Umbilical cord (tissue), 2 donors: ENCODE data around the gene ATP9B. TPM values are rescaled to one million over a fixed set of nuclear protein-coding genes. Genes with fewer than 3 reads are reported as not detected.

ENCODE experiments used
- DNase-seq: peaks from one replicate; pipeline ENCODE4 v3.0.0-alpha.2; 2015; ENCODE audit warnings: low spot score
- total RNA-seq: library from RNA; depleted of rRNA; stranded (reverse); fragments of >200 nt; gene quantifications from one replicate; pipeline ENCODE4 v1.2.3, GENCODE V29; 2014; ENCODE audit warnings: low replicate concordance; ENCODE audit not compliant: insufficient read depth

Gene ATP9B
- total RNA-seq, 1 donor from 2014 or later, result 48.4 TPM

DNA sequence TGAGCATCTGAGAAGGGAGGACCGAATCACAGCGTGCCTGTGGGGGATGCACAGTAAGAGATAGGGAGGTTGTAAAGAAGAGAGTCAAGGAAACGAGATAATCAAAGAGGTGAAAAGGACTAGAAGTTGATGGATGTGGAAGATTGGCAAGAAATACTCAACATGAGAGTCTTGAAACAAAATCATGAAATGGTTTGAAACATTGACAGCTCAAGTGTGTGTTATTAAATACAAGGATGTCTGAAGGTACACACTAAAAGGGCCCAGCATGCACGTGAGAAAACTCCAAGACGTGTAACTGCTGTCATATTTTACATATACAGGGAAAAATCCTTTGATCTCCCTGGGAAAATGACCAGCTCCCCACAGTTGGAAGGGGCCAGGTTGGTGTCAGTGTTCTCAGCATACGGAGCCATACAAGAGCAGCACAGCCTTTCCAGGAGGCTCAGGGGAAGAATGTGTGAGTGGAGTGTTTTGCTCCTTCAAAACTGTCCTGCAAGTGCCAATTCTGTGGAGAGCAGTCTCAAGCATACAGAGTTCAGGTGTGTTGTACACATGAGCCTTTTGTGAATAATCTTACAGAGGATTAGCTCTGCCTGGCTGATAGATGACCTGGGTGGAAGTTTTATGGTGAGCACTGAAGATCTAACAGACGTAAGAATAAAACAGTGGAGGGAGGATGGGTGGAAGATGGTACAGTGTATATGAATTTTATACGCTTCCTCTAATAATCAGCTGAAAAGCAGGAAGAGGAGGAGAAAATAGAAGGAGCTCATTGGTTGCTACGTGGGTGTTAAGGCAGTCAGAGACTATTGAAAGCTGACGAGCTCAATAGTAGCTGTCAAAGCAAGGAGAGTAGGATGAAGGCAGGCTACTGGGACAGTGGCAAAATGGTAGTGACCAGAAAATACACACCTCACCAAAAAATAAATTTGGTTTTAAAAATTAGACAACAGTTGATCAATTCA is 126.8 kb downstream of the ATP9B start:
- DNase-seq, result no peak

DNA sequence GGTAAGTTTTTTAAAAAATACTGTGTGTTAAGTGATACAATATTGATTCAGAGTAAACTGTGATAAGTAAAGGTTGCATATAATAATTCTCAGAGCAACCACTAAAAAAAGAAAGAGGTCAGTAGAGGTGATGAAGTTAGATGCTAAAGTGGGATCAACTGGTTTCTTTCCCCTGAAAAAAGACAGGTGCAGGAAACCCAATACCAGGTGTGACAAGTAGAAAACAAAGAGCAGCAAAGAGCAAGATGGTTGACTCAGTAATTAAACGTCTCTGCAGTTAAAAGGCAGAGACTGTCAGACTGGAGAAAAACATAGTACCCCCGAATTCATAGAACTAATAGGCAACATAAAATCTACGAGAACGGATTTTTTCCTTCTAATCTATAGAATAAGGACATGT is 128.3 kb downstream of the ATP9B start:
- no peak for DNase-seq

DNA sequence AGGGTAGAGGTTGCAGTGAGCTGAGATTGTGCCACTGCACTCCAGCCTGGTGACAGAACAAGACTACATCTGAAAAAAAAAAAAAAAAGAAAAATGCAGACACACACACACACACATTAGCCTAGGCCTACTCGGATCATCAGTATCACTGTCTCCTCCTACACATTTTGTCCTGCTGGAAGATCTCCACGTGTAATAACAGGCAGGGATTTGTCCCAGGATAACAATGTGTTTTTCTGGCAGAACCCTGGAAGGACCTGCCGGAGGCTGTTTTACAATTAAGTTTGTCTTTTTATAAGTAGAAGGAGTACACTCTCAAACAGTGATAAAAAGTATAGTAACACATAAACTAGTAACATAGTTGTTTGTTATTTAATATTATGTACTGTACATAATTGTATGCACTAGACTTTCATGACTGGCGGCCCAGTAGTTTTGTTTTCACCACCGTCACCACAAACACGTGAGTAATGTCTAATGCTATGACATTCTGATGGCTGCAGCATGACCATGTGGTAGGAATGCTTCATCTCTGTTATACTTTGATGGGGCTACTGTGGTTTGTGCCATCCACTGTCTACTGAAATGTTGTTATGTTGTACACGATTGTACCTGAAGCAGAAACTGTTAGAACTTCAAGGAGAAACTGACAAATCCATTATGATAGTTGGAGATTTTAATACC is 130.6 kb downstream of the ATP9B start:
- no peak for DNase-seq

DNA sequence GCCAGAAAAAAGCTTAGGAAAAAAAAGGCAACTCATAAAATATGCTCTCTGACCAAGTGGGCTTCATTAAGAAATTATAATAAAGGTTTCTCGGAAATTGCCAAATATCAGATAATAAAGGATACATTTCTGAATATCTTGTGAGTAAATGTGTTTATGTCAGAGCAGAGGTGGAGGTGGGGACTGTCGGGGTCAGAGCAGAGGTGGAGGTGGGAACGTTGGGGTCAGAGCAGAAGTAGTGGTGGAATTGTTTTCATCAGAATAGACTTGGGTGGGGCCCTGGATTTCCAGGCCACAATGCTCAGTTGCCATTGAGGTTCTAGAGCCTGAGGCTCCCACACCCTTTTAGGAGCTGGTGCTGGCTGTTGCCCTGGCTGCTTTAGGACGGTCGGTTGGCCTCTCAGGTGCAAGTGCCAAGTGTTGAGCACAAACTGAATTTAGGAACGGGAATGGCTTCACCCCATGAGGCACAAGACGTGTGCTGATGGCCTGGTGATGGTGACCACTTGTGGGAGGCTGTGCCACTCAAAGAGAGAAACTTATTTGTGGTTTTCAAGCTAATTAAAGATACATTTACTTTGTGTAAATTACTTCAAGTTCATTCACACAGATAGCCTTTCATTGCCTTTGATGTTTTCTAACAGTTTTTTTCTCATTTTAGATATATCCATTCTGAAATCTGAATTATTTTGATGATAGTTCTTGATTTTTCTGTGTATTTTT is 131.5 kb downstream of the ATP9B start:
- DNase-seq, result peak; percentile 32

DNA sequence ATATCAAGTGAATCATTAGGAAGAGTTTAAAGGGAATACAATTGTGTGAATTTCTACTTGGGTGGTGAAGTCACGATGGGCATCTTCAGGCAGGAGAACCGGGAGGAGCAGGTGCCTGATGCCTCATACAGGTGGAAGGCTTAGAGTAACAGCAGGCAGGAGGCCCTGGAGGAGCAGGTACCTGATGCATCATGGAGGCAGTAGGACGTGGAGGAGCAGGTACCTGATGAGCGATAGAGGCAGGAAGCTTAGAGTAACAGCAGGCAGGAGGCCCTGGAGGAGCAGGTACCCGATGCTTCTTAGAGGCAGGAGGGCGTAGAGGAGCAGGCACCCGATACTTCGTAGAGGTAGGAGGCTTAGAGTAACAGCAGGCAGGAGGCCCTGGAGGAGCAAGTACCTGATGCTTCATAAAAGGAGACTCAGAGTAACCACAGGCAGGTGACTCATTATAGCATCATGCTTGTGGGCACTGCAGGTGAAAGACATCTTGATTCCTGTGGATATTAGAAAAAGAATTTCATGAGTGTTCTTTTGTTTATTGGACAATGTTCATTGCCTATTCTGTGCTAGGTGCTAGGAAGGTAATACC is 133.9 kb downstream of the ATP9B start:
- DNase-seq, result no peak

DNA sequence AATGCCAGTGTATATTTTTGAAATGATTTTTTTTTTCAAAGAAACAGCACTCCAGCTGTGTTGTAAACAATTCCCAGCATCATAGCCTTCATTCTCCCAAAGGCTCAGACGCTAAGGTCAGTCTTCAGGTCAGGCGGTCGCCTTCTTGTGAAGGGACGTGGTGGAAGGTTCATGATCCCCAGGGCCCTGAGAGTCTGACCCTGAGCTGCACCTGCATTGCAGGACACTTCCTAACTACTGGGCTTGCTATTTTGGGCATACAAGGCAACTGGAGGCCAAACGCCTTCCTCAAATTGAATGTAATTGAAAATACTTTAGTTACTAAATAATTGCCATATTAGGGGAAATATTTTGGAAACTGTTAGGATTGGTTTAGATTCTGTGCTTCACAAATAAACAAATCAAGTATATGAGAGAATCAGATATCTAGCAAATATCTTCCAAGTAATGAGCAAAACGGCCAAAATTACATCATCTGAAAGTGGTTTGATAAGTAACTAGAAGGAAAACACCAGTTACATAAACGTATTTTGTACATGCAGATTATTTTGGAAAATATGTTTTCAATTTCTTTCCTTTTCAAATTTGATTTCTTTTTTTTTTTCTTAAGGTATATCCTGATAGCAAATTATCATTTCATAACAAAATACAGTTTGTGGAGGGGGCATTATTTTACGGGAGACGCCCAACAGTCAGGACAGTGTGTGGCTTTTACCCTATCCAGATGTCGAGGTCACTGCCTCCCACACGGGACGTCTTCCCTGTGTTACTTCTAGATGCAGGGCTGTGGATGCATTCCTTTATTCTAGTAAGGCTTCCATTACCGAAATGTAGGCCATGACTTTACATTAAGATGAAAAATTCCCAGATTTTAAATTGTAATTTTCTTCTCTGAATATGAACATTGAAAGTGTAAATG is 136.0 kb downstream of the ATP9B start:
- no peak for DNase-seq

DNA sequence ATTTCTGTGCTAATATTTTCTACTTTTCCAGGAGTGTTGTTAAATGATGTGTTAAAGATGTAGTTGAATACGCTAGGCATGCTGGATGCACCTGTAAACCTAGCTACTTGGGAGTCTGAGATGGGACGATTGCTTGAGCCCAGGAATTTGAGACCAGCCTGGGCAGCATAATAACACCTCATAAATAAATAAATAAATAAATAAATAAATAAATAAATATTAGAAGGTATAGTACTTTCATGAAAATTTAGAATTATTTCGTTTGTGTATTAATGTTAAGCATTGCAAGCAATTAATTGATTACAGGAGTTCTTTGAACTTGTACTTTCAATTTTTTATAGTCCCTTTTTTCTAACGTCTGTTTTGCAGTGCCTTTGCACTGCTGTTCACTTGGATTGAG is 137.2 kb downstream of the ATP9B start:
- DNase-seq, result no peak

DNA sequence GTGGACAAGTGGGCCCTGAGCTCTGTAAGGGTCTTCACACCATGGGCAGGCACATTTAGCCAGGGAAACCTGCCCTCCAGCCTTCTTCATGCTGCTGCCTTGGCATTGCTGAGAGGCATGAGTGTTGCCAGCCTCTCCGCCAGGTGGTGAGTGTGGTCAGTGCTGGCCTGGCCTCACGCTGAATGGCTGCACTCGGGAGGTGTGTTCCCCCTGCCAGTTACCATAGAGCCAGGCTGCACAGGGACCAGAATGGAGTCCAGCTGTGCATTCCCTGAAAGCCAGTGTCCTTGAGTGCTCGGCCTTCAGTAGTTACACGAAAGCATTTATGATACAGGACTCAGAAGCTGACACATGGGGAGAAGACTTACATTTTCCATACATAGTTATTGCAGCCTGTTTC is 139.7 kb downstream of the ATP9B start:
- DNase-seq, result no peak

DNA sequence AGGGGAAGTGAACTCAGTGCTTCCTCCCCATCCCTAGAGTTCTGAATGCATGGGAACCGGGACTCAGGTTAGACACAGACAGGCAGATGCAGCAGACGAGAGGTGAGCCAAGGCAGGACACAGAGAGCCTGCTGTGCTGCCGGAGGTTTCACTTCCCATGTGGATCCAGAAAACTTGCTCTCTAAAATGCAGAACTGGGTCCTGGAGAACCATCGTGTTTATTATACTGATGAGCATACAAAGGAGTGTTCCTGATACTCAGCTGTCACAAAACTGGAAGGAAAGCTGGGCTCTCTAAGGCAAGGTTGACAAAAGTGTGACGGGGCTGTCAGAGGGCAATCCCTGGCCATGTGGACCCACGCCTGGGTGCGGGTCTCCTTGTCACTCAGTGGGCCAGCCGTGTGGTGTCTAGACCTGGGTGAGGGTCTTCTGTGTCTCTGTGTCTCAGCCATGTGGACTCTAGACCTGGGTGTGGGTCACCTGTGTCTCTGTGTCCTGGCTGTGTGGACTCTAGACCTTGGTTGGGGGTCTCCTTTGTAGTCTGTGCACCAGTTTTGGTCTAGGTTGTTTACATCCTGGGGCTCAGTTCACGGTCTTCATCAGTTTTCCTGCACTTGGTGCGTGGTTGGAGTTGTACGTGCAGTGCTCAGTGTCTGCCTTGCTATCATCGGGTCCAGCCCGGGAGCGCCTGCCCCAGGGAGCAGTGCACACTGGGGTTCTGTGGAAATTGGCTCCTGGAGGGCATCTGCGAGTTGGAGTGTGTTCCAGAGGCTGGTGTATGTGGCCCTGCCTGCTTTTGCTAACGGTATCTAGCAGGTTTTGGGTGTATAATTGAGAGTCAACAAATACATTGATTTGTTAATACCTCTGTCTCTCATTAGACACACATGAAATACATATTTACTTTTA is 141.1 kb downstream of the ATP9B start:
- DNase-seq, result no peak

DNA sequence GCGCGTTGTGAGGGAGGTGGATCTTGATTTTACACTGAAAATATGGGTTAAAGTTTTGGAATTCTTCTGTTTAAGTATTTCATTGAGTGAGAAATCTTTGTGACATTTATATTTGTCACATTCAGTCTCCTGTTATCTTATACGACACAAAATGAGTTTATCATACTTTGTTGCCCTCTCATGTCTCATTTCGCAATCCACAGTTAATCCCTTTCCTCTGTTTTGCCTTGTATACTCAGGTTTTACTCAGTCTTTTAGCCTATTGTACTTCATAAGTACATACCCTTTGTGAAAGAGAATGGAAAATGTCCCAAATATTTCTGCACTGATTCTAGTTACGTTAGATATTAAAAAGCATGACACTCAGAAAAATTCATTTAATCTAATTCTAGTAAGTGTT is 142.7 kb downstream of the ATP9B start:
- DNase-seq, result no peak

DNA sequence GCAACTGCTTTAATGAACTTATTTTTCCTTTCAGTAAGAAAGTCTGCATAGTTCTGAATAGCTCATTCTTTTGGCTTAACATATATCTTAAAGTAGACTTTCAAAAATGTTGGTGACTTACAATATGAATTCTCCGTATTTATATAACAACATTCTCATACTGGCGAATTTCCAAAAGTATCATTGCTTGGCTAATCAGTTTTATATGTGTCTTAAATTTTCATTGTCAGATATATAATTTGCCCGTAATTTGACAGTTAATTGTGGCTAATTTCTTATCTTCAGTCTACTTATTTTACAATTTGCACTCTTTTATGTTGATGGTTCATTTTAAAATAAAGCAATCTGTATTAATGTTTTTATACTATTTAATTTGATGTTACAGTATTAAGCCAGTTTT is 144.9 kb downstream of the ATP9B start:
- DNase-seq, result no peak

DNA sequence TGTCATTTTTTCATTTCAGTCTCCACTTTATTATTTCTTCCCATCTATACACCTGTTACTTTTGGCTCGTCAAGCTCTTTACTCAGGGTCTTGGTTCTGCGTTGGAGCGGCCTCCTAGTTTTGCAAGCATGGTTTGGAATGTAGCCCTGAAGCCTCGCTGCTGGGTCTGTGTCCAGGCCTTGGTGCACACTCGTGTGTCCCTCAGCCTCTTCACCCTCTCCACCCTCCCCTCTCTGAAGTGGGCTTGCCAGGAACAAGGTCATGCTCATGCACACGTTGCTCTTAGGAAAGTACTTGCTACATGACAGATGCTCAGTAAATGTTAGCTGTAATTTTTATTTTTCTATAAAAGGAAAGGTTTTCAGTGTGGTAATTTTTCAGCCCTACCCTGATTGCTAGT is 147.0 kb downstream of the ATP9B start:
- DNase-seq, result no peak

DNA sequence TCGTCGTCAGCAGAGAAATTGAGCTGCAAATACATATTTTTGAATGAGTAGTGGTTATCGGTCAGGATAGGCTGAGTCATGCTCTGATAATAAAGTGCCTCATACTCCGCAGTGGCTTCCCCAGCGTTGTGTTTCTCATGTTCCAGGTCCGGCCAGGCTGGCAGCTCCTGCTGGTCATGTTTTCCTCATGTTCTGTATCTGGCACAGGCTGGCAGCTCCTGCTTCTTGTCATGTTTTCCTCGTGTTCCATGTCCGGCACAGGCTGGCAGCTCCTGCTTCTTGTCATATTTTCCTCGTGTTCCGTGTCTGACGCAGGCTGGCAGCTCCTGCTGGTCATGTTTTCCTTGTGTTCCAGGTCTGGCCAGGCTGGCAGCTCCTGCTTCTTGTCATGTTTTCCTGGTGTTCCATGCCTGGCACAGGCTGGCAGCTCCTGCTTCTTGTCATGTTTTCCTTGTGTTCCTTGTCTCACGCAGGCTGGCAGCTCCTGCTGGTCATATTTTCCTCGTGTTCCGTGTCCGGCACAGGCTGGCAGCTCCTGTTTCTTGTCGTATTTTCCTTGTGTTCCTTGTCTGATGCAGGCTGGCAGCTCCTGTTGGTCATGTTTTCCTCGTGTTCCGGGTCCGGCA is 148.9 kb downstream of the ATP9B start:
- no peak for DNase-seq

DNA sequence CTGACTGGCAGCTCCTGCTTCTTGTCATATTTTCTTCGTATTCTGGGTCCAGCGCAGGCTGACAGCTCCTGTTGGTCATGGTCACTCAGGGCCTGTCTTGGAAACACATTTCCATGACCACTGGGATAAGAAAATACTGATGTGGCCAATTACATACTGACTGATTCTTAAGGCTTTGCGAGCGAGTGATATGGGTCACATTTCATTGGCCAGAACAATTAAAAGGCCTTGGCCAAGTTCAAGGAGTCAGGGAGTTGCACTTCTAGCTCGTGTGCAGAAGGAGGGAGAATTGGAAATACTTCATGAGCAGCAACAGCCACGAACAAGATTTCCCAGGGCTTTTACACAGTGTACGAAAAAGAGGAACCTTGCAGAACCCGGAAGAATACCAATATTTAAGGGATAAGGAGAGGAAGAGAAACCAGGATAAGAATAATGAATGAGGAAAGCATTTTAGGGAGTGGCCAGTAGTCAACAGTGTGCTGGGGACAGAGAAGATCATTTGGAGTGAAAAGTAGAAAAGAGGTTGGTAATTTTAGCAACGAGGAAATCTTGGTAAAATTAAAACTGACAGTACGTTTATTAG is 149.5 kb downstream of the ATP9B start:
- DNase-seq, result no peak

DNA sequence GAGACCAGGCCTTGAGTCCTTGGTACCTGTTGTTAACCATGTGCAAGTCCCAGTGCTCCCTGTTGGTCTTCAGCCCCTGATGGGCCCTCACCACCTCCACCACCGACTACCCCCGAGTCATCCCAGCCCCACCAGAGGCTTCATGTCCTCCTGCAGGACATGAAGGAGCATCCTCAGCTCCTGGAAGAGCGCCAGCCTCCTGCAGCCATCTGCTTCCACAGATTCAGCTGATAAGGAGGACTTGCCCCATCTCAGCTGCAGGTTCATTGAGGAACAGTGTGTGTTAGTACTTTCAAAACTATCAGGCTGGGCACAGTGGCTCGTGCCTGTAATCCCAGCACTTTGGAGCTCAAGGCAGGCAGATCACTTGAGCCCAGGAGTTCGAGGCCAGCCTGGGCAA is 151.9 kb downstream of the ATP9B start:
- DNase-seq, result no peak

DNA sequence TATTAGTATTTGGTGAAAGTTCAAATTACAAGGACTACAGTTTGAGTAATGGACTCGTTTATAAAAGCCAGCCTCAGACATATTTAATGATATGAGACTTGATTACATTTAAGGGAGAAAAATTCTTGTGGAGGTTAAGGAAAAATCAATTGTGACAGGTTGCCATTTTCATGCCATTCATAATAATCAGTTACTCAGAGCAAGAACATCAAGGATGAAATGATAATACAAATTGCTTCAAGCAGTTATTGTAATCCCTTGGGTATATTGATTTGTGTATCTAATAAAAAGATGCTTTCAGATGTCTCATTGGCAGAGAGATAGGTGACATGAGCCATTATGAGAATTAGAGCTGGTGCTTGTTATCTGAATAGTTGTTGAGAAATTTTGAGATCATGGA is 153.6 kb downstream of the ATP9B start:
- no peak for DNase-seq

DNA sequence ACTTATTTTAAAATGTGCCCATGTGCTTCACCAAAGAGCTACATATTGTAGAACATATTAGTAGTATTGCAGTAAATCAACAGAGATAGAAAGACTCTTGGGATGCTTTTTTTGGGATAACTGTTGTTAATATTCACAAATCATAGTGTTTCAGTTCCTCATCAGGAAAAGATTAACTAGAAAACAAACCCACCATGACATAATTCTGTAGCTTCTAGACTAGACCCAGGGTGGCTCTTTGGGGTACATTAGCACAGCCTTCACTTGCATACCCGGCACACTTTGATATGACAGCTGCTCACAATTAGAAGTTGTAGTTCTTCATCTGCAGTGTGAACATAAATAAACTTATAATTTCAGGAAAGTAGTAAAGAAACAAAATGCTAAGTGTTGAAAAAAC is 154.2 kb downstream of the ATP9B start:
- no peak for DNase-seq

DNA sequence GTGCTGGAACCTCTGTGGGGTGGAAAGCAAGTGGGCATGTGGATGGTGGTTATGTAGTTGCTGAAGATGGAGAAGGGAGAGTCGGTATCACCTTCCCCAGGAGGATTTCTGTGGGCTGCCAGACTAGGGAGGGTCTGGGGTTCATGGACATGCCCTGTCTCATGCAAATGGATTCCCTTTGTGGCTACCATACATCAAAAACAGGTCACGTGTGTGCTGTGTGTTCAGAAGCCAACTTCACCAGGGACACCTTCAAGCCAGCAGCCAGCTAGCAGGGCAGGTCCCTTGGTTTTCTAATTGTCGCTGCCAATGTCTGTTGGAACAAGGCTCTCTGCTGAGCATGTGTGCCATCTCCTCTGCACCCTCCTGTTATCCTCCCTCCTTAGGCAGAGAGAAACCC is 155.2 kb downstream of the ATP9B start:
- no peak for DNase-seq

DNA sequence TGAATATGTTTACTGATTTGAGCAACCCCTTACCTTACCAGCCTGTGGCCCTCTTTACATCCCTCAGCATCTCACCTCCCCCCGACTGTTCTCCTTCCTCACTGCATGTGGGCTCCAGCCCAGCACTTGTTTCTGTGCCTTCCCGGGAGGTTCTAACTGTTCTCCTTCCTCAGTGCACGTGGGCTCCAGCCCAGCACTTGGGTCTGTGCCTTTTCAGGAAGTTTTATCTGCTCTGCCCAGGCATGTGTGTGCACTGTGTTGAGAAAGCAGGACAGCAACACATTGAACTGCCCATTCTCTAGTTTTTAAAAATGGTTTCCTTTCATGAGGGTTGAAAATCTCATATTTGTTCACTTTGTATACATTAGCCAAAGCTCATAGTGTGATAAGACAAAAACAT is 158.4 kb downstream of the ATP9B start:
- DNase-seq, result no peak
